GM12878 (cell line): ENCODE results near the gene PCDHGA5. TPM values are rescaled to one million over a fixed set of nuclear protein-coding genes. Genes with fewer than 3 reads are reported as not detected.

Source experiments
- ATAC-seq: fragments of 200-7000 bp; cut with Tn5 transposase; 3 replicates; pipeline ENCODE4 v1.9.1; 2020; ENCODE audit warnings: mild to moderate bottlenecking, moderate library complexity
- BruUV-seq: library from RNA; stranded (reverse); fragments of 400-500 nt; replicated peaks from 2 replicates; lab custom pipeline; 2021; lab: Mats Ljungman, UMichigan
- CTCF ChIA-PET: fragments of 300-600 bp; sonication (Branson Sonifier 250); formaldehyde crosslinking; extraction: SDS; loops from one replicate; lab custom pipeline; 2021; ENCODE audit warnings: inconsistent platforms; lab: Yijun Ruan, JAX
- POLR2A ChIA-PET: fragments of 350-600 bp; formaldehyde crosslinking; extraction: SDS; loops from one replicate; lab custom pipeline; 2021; ENCODE audit warnings: inconsistent platforms; lab: Charles Lee
- RAD21 ChIA-PET: fragments of 300-600 bp; sonication (Branson Sonifier 250); formaldehyde crosslinking; loops from one replicate; lab custom pipeline; 2023; ENCODE audit warnings: antibody characterized with exemption; ENCODE audit not compliant: unreplicated experiment; lab: Charles Lee
- SMC1A ChIA-PET: fragments of 300-600 bp; sonication (Branson Sonifier 250); formaldehyde crosslinking; loops from one replicate; lab custom pipeline; 2023; ENCODE audit not compliant: unreplicated experiment, uncharacterized antibody; lab: Charles Lee
- DNase-seq: peaks from one replicate; pipeline ENCODE4 v3.0.0-alpha.2; 2011; ENCODE audit warnings: low read depth, low spot score
- FAIRE-seq: peaks from 3 replicates; lab custom pipeline; 2011; peaks lifted over from hg19 to GRCh38; lab: Jason Lieb, UNC
- H2AFZ ChIP-seq: 2 replicates; pipeline ENCODE4 v1.6.0; 2011; ENCODE audit warnings: low read depth, low read length, control low read depth; ENCODE audit not compliant: control insufficient read depth
- H3K27ac ChIP-seq: 2 replicates; pipeline ENCODE4 v1.5.1; 2011; ENCODE audit warnings: control low read depth; ENCODE audit not compliant: control insufficient read depth, insufficient read depth
- H3K27me3 ChIP-seq, 2 experiments: replicated peaks in 1 of 2; 2 replicates each; pipeline versions ENCODE4 v1.6.0 to v1.6.1; 2011; ENCODE audit warnings: low read length in 1 of 2; ENCODE audit not compliant: control insufficient read depth in 2 of 2, insufficient read depth in 2 of 2
- H3K36me3 ChIP-seq, 2 experiments: 2 replicates each; pipeline ENCODE4 v1.5.1; 2011; ENCODE audit warnings: low read length in 1 of 2; ENCODE audit not compliant: control insufficient read depth in 2 of 2, insufficient read depth in 2 of 2
- H3K4me1 ChIP-seq: 2 replicates; pipeline ENCODE4 v1.6.1; 2011; ENCODE audit warnings: mild to moderate bottlenecking, low read length, moderate library complexity, mixed read lengths; ENCODE audit not compliant: control insufficient read depth, insufficient read depth
- H3K4me2 ChIP-seq: 2 replicates; pipeline ENCODE4 v1.6.0; 2011; ENCODE audit warnings: control low read depth; ENCODE audit not compliant: control insufficient read depth, insufficient read depth
- H3K4me3 ChIP-seq: fragments of 200-600 bp; sonication (generic); 2 replicates; pipeline ENCODE4 v1.5.1; 2016
- H3K79me2 ChIP-seq: 2 replicates; pipeline ENCODE4 v1.6.0; 2011; ENCODE audit warnings: low read length; ENCODE audit not compliant: control insufficient read depth, insufficient read depth
- H3K9ac ChIP-seq: 2 replicates; pipeline ENCODE4 v1.8.0; 2011; ENCODE audit warnings: low read length, control low read depth, mixed read lengths; ENCODE audit not compliant: control insufficient read depth, insufficient read depth
- H3K9me3 ChIP-seq: replicated peaks from 3 replicates; pipeline ENCODE4 v1.5.1; 2011; ENCODE audit warnings: mild to moderate bottlenecking, low read length; ENCODE audit not compliant: control insufficient read depth, insufficient read depth
- H4K20me1 ChIP-seq: 2 replicates; pipeline ENCODE4 v1.6.0; 2011; ENCODE audit not compliant: control insufficient read depth, insufficient read depth
- BCL3 ChIP-seq: IDR thresholded peaks from 2 replicates; pipeline ENCODE4 v1.6.1; 2011; ENCODE audit warnings: borderline replicate concordance, low read depth, mild to moderate bottlenecking, moderate library complexity, low read length; ENCODE audit not compliant: insufficient read depth, poor library complexity, severe bottlenecking
- CBX5 ChIP-seq: sonication (generic); IDR thresholded peaks from 2 replicates; pipeline ENCODE4 v1.6.1; 2016; ENCODE audit warnings: low read depth, moderate library complexity, mild to moderate bottlenecking, inconsistent platforms
- E2F4 ChIP-seq: IDR thresholded peaks from 2 replicates; pipeline ENCODE4 v1.6.1; 2012; ENCODE audit warnings: low read depth, low read length, improper control_type of control experiment
- E4F1 ChIP-seq: fragments of 450-650 bp; IDR thresholded peaks from 2 replicates; pipeline ENCODE4 v1.6.1; 2018; ENCODE audit warnings: borderline replicate concordance, mild to moderate bottlenecking; ENCODE audit not compliant: partially characterized antibody
- EP300 ChIP-seq, 2 experiments: fragments of 150-350 bp in 1 of 2; IDR thresholded peaks; 2 replicates each; pipeline ENCODE4 v1.6.1; 2011 to 2012; ENCODE audit warnings: low read depth in 2 of 2, low read length in 2 of 2, borderline replicate concordance in 1 of 2, improper control_type of control experiment in 1 of 2, inconsistent platforms in 1 of 2; ENCODE audit not compliant: control insufficient read depth in 1 of 2
- IKZF1 ChIP-seq: fragments of 450-650 bp; conservative IDR thresholded peaks from 2 replicates; pipeline ENCODE4 v1.6.1; 2017; ENCODE audit warnings: antibody characterized with exemption, mild to moderate bottlenecking
- MAX ChIP-seq: IDR thresholded peaks from 2 replicates; pipeline ENCODE4 v1.6.1; 2012; ENCODE audit warnings: low read depth, low read length, improper control_type of control experiment
- NR2F1 ChIP-seq: fragments of 450-650 bp; conservative IDR thresholded peaks from 2 replicates; pipeline ENCODE4 v1.6.1; 2017; ENCODE audit warnings: mild to moderate bottlenecking
- PBX3 ChIP-seq: IDR thresholded peaks from 2 replicates; pipeline ENCODE4 v1.6.1; 2011; ENCODE audit warnings: mild to moderate bottlenecking, low read depth, low read length, moderate library complexity; ENCODE audit not compliant: insufficient replicate concordance
- RFX5 ChIP-seq: IDR thresholded peaks from 2 replicates; pipeline ENCODE4 v1.6.1; 2011; ENCODE audit warnings: low read depth, low read length, improper control_type of control experiment
- RUNX3 ChIP-seq: IDR thresholded peaks from 2 replicates; pipeline ENCODE4 v1.6.1; 2012; ENCODE audit warnings: low read length, inconsistent platforms
- whole genome bisulfite sequencing: methylation state at CpG from one replicate; pipeline ENCODE4 v1.1.6; 2016; ENCODE audit warnings: low lambda C conversion rate; ENCODE audit not compliant: insufficient replicate concordance, insufficient coverage; ENCODE audit errors: missing lambda C conversion rate; 5-methylcytosine and 5-hydroxymethylcytosine counted together
- in situ Hi-C: fragments of 300-500 bp; cut with MboI; formaldehyde crosslinking; loops from 9 replicates; pipeline ENCODE4 v1.14.3; 2018; ENCODE audit warnings: mixed read lengths
- intact Hi-C: fragments of 100-400 bp; cut with micrococcal nuclease; formaldehyde crosslinking; loops from one replicate; pipeline ENCODE4 v1.14.2; 2022; ENCODE audit not compliant: unreplicated experiment
- polyA plus RNA-seq, 11 experiments: library from polyadenylated mRNA; depleted of rRNA in 4 of 11; unstranded in 6 of 11; stranded (reverse) in 5 of 11; fragments of >200 nt; fragmentation: Nextera tagmentation in 4 of 11; fragmentation: Illumina TruSeq in 1 of 11; extraction: Ambion mirVana in 4 of 11; extraction: Trizol in 1 of 11; gene quantifications; 1 replicate in 1 of 11; 2 replicates in 10 of 11; pipeline versions ENCODE4 v1.2.1 to v1.2.3, GENCODE V29; 2011 to 2016; ENCODE audit warnings: inconsistent platforms in 2 of 11, missing spikeins in 2 of 11, low read depth in 1 of 11
- total RNA-seq, 4 experiments: library from RNA; depleted of rRNA in 3 of 4; stranded (reverse); fragments of >200 nt in 3 of 4; fragmentation: Illumina TruSeq in 1 of 4; extraction: Trizol in 1 of 4; gene quantifications; 2 replicates each; pipeline versions ENCODE4 v1.2.1 to v1.2.3, GENCODE V29; 2013 to 2021

The PCDHGA5 gene
- total and polyA plus RNA-seq, 10 of the 15 experiments (the other 5 are each of a cell fraction or from before 2014, with no cell fraction given), result 0.10 to 0.23 (median 0.16) TPM; not detected in 4

GRCh38 chr5:141319202-141319601 is 44.8 kb upstream of the PCDHGA5 start:
- Histone ChIP-seq H3K79me2 (peaks cover 23% of the 10 kb centered on the region), H3K4me2 (peak overlapping the region; percentile 68; the same call in 1 of the 2 replicates), H3K36me3 (0 out of 4 replicates have a peak, but pooled peaks cover 0 to 4% of the 10 kb centered on the region in 2 experiments), H3K4me1 (no peaks in the 10 kb centered on the region), H3K9ac (no peak overlapping the region), H3K4me3 (peak overlapping the region; percentile 81; the same call in 1 of the 2 replicates), H3K27me3 (no peaks in the 10 kb centered on the region), H2AFZ (no peak overlapping the region), H3K27ac (no peak overlapping the region), H3K9me3 (peaks cover 29% of the 10 kb centered on the region), H4K20me1 (no peaks in the 10 kb centered on the region)
- intact Hi-C loops (no loop called here), in situ Hi-C loops (no loop called here)
- DNase-seq, result no peak
- ChIA-PET RAD21 (interaction anchor here (1.0 to 2.7 kb wide), 2 partner anchors 239 to 245 kb away, joined by 4 to 17 read pairs; no protein-coding TSS in a partner anchor), POLR2A (no interaction called here), SMC1A (interaction anchor here (1.0 to 2.2 kb wide), 2 partner anchors 19 to 50 kb away, joined by 3 to 5 read pairs; partner anchors contain the start of gene PCDHGB3), CTCF (interaction anchor here (1.1 to 3.1 kb wide), 15 partner anchors 11 to 248 kb away, joined by 3 to 21 read pairs (median 5); partner anchors contain the start of genes PCDHGA1, PCDHGA10, PCDHGA11 and PCDHGB3)
- no peak for FAIRE-seq
- no peak for ATAC-seq
- no TSS peak for BruUV-seq
- TF ChIP-seq PBX3 (no peak), CBX5 (no peak), MAX (no peak), BCL3 (no peak), RFX5 (no peak), EP300 (IDR thresholded peaks at IDR 0.05; ENCODE audit: borderline replicate concordance in 1 of 2, control insufficient read depth in 1 of 2, low read depth in 2 of 2, low read length in 2 of 2) (no peak), IKZF1 (no peak), NR2F1 (no peak), E4F1 (no peak), E2F4 (no peak), RUNX3 (no peak)
- 98% methylated on average over 6 of the region's 6 CpGs for WGBS
